ENCODE results near the gene PTGDR.

Gene PTGDR, protein sequence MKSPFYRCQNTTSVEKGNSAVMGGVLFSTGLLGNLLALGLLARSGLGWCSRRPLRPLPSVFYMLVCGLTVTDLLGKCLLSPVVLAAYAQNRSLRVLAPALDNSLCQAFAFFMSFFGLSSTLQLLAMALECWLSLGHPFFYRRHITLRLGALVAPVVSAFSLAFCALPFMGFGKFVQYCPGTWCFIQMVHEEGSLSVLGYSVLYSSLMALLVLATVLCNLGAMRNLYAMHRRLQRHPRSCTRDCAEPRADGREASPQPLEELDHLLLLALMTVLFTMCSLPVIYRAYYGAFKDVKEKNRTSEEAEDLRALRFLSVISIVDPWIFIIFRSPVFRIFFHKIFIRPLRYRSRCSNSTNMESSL

DNA sequence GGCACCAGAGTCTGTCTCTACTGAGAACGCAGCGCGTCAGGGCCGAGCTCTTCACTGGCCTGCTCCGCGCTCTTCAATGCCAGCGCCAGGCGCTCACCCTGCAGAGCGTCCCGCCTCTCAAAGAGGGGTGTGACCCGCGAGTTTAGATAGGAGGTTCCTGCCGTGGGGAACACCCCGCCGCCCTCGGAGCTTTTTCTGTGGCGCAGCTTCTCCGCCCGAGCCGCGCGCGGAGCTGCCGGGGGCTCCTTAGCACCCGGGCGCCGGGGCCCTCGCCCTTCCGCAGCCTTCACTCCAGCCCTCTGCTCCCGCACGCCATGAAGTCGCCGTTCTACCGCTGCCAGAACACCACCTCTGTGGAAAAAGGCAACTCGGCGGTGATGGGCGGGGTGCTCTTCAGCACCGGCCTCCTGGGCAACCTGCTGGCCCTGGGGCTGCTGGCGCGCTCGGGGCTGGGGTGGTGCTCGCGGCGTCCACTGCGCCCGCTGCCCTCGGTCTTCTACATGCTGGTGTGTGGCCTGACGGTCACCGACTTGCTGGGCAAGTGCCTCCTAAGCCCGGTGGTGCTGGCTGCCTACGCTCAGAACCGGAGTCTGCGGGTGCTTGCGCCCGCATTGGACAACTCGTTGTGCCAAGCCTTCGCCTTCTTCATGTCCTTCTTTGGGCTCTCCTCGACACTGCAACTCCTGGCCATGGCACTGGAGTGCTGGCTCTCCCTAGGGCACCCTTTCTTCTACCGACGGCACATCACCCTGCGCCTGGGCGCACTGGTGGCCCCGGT, at the start of gene PTGDR:
Gene PTGDR, plus strand, starts transcription at position 198 of the 778 bp plus-strand sequence. Its CDS starts 117 bp downstream, at position 315.
- peaks cover 33% of the 10 kb centered on the region for H3K4me1 Mint-ChIP-seq
- H3K36me3 Mint-ChIP-seq (ENCODE audit: low read depth): no peaks in the 10 kb centered on the region
- H3K4me3 Mint-ChIP-seq: peak within 1 kb of the TSS; percentile 81 to 86 (median 81)
- H3K27ac Mint-ChIP-seq: peak within 1 kb of the TSS in 1 of 3 experiments; percentile 6
- no peaks in the 10 kb centered on the region for H3K9me3 Mint-ChIP-seq
- H3K27me3 Mint-ChIP-seq (ENCODE audit: low read depth): peaks cover 86% of the 10 kb centered on the region
- TF ChIP-seq, protein P1, sequence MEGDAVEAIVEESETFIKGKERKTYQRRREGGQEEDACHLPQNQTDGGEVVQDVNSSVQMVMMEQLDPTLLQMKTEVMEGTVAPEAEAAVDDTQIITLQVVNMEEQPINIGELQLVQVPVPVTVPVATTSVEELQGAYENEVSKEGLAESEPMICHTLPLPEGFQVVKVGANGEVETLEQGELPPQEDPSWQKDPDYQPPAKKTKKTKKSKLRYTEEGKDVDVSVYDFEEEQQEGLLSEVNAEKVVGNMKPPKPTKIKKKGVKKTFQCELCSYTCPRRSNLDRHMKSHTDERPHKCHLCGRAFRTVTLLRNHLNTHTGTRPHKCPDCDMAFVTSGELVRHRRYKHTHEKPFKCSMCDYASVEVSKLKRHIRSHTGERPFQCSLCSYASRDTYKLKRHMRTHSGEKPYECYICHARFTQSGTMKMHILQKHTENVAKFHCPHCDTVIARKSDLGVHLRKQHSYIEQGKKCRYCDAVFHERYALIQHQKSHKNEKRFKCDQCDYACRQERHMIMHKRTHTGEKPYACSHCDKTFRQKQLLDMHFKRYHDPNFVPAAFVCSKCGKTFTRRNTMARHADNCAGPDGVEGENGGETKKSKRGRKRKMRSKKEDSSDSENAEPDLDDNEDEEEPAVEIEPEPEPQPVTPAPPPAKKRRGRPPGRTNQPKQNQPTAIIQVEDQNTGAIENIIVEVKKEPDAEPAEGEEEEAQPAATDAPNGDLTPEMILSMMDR (IDR thresholded peaks at IDR 0.05; ENCODE audit: unreplicated experiment in 3 of 3): no peak

DNA sequence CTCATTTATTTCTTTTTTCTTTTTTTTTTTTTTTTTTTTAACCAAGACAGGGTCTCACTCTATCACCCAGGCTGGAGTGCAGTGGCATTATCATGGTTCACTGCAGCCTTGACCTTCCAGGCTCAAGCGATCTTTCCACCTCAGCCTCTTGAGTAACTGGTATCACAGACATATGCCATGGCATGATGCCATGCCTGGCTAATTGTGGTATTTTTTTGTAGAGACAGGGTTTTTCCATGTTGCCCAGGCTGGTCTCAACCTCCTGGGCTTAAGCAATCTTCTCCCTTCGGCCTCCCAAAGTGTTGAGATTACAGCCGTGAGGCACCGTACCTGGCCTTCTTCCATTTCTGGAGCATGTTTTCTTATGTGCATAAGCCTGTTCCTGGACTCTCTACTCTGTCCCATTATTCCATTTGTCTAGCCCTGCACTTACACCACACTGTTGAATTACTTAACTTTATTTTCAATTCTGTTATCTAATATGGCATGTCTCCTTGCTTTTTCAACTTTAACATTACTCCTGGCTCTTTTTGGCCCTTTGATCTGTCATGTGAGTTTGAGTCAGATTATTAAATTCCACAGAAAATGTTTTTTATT, 47.9 kb upstream of the PTGDR start:
- Mint-ChIP-seq H3K27ac (no peak overlapping the region), H3K36me3 (ENCODE audit: low read depth) (no peaks in the 10 kb centered on the region), H3K4me3 (no peak overlapping the region), H3K9me3 (no peaks in the 10 kb centered on the region), H3K27me3 (ENCODE audit: low read depth) (peaks cover 8% of the 10 kb centered on the region), H3K4me1 (no peaks in the 10 kb centered on the region)
- TF ChIP-seq, protein P1 (IDR thresholded peaks at IDR 0.05; ENCODE audit: unreplicated experiment in 3 of 3): no peak

DNA sequence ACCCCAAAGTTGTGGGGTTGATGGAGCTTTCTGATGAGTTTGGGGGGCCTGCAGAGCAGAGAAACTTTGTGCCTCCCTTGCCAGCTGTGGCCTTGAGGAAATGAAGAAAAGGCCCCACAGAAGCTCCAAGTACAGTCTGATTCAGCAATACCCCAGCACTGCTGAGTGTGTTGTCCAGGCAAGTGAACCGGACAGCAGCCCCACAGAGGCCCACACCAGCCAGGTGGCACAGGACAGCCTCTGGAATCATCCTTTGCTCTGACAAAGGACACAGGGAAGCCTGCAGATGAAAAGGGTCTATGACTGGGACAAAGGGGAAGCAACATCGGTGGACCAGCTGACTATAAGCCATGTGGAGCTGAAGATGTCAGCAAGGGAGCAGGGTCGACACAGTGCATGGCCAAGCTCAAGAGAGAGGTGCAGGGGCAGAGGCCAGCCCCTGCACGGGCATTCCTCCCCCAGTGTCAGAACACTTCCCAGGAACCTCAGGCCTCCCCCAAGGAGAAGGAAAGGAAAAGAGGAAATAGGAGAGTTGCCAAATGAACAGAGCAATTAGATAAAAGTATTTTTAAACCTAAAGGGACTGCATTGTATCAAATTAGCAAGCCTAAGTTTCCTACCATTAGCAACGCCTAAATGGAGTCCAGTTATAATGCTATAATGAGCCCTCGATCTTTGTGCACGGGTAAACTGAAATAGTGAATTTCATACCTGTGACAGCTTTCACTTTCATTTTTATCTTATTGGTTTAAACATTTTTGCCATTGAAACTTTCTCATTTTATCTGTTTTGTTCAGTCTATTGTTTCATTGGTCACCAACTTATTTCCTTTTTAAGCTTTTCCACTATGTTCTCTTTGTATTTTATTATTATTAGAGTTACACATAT, 46.3 kb upstream of the PTGDR start:
- no peaks in the 10 kb centered on the region for H3K4me1 Mint-ChIP-seq
- H3K4me3 Mint-ChIP-seq: no peak overlapping the region
- no peaks in the 10 kb centered on the region for H3K36me3 Mint-ChIP-seq (ENCODE audit: low read depth)
- no peak overlapping the region for H3K27ac Mint-ChIP-seq
- TF ChIP-seq, protein P1 (IDR thresholded peaks at IDR 0.05; ENCODE audit: unreplicated experiment in 3 of 3): no peak
- H3K27me3 Mint-ChIP-seq (ENCODE audit: low read depth): peaks cover 5% of the 10 kb centered on the region
- H3K9me3 Mint-ChIP-seq: no peaks in the 10 kb centered on the region

DNA sequence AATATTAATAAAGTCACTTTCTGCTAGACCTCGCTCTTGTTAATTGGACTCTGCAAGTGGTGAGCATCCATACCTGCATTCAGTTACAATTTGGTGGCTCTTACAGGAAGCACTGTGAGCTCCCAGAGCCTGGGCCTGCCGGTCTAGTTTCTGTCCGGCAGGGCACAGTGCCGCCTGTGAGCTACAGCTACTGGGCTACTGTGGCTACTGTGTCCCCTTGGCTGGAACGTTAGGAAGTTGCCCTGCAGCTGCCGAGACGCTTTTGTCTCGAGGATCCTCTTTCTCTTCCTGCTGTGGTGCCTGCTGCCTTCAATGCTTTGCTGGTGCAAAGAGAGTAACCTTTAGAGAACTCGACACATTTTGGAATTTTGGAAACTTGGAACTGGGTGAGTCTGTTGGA, 44.6 kb upstream of the PTGDR start:
- Mint-ChIP-seq H3K27ac (no peak overlapping the region), H3K9me3 (no peaks in the 10 kb centered on the region), H3K27me3 (ENCODE audit: low read depth) (peaks cover 5% of the 10 kb centered on the region), H3K4me3 (no peak overlapping the region), H3K4me1 (no peaks in the 10 kb centered on the region), H3K36me3 (ENCODE audit: low read depth) (no peaks in the 10 kb centered on the region)
- TF ChIP-seq, protein P1 (IDR thresholded peaks at IDR 0.05; ENCODE audit: unreplicated experiment in 3 of 3): no peak

DNA sequence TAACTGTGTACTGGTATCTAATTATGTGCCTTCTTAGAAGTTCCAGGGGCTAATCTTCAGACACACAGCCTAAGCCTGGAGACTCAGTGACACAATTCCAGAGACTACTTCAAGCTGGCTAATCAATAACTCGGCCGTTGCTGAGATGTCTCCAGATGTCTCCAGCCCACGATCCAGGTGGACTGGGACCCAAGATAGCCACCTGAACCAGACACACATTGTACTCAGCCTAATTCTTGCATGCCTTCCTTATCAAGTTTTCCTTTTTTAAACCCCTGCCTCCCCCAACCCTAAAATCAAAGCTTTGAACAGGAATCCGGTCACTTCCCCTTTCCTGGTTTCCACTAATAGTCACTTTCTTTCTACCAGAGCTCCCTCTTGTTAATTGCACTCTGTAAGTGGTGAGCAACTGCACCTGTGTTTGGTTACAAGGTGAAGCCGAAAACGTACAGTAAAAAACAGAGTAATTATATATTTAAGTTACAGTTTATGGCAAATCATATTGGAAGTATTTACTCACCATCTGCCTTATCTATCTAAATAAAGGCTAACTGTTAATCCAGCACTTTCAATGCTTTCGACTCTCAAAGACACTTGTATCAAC, 39.8 kb upstream of the PTGDR start:
- Mint-ChIP-seq H3K9me3 (no peaks in the 10 kb centered on the region), H3K4me3 (no peak overlapping the region), H3K4me1 (no peaks in the 10 kb centered on the region), H3K36me3 (ENCODE audit: low read depth) (no peaks in the 10 kb centered on the region), H3K27me3 (ENCODE audit: low read depth) (peaks cover 1% of the 10 kb centered on the region), H3K27ac (no peak overlapping the region)
- TF ChIP-seq, protein P1 (IDR thresholded peaks at IDR 0.05; ENCODE audit: unreplicated experiment in 3 of 3): no peak
